Stimulated activated CD8-positive, alpha-beta memory T cell treated with anti-CD3 and anti-CD28 coated beads, Interleukin-7, amount 100 ng/mL, for 1 hour (primary cell): ENCODE results near the gene EIF3F.

ENCODE experiments used
- DNase-seq, 2 donors: peaks; one replicate each; pipeline ENCODE4 v3.0.0-alpha.2; 2020; ENCODE audit warnings: low read depth in 2 of 2

EIF3F gene

GRCh38 chr11:8038811-8039529 lies 51.8 kb downstream of the EIF3F start:
- no peak for DNase-seq

DNA sequence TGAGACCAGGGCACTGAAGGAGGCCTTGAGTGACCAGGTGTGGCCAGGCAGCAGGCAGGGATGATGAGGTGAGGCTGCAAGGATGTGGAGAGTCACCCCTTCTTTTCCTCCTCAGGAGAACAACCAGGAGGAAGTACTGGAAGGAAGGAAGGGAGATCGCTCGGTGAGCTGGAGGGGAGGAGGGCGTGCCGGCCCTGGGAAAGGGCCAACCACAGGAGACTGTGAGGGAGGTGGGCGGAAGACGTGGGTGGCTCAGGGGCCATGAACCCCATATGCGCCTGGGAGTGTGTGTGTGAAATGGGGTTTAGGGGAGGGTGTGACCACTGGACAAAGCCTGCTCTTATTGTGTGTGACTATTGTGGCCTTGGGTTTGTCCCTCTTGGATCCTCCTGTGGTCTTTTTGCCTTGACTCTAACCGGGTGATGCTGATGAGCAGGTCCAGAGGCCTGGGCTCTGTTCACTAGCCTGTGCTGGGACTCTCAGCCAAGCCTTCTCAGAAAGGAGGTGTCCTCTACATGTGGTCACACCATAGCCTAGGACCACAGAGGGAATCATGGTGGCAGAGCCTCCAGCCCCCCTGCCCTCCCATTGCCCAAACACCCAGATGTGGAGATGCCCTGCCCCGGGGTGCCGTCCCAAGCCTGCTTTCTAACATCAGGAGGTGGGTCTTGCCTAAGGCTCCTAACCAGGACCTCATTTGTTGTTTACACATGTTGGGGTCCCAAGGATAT lies 52.6 kb downstream of the EIF3F start:
- no peak for DNase-seq

GRCh38 chr11:8040261-8040920 lies 53.3 kb downstream of the EIF3F start:
- DNase-seq, result no peak

GRCh38 chr11:8040921-8041285 lies 53.8 kb downstream of the EIF3F start:
- DNase-seq, result no peak

DNA sequence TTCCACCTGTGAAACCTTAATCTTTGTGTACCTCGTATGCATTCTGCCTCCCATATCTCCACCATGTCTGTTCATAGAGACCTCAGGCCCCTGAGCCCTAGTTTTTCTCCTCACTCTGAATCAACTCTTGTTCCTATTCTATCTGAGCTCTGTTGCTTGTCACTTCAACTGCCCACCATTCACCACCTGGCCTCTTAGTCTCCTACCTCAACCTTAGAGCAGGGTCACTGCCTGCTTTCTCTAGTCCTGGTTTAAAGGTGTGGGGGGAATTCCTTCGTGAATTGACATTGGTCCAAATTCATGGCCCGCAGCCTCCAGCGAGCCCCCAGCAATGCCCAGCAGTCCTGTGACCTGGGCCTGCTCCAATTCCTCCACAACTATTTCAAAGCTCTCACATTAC lies 54.4 kb downstream of the EIF3F start:
- no peak for DNase-seq

- DNase-seq, result no peak
Observed at GRCh38 chr11:8043756-8044155, 56.6 kb downstream of the EIF3F start.

DNA sequence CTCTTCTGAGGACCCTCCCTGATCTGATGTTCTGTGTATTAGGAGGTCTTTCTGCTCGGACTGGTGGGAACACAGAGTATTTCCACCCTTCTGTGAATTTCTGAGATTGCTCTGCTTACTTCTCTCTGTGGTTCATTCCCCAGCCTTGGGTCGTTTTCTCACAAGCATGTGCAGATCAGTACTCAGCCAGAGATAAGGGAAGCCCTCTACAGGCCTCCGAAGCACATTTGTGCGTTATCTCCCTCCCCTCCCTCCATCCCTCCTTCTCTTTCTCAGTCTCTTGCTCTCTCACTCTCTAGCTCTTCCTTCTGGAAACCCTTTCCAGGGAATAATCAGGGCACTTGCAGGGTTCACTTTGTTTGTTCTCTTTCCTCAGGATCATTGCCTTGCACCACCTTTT lies 58.7 kb downstream of the EIF3F start:
- no peak for DNase-seq

DNA sequence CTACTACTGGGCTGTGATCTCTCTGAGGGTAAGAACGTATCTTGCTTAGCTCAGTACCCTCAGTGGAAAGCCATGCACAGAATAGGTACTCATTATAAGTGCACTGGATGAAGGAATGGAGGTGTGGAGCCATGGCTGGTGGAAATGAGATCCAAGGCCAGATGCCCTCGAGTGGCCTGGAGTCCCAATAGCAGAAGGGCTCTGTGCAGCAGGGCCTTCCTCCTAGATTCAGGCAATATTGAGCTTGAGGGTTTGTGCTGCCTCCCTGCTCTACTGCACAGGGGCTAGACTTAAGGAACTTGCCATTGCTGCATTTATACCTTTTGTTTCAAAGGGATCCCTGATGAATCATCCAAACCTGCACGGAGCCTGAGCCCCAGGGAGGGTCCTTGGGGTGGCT lies 60.2 kb downstream of the EIF3F start:
- no peak for DNase-seq

DNA sequence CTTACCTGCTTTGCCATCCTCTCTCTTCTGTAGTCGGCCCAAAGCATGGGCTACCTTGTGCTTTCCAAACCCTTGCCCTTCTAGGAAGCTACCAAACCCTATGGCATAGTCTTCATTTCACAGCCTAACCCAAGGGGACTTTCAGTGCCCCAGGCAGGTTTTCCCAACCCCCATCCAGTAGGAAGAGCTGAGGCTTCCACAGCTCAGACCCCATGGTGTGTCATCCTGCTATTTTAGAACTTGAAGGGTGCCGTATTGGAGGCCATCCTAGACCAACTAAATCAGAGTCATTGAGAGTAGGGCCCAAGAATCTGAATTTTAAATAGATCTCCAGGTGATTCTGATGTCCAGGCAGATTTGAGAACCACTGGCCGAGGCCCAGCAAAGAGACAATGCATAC lies 61.9 kb downstream of the EIF3F start:
- DNase-seq, result no peak
